HEK293T (cell line): Measurements from ENCODE around the gene NFIA.

Experiments used
- CTCF ChIA-PET: fragments of 350-600 bp; formaldehyde crosslinking; extraction: SDS; loops from one replicate; lab custom pipeline; 2021; ENCODE audit warnings: antibody characterized with exemption, inconsistent platforms; lab: Yijun Ruan, JAX
- POLR2A ChIA-PET: fragments of 350-600 bp; formaldehyde crosslinking; extraction: SDS; loops from one replicate; lab custom pipeline; 2020; ENCODE audit warnings: antibody characterized with exemption, inconsistent platforms; lab: Yijun Ruan, JAX
- DNase-seq: peaks from one replicate; pipeline ENCODE4 v3.0.0; 2012; ENCODE audit warnings: mixed read lengths; ENCODE audit errors: extremely low spot score
- ARNT ChIP-seq: fragments of 450-650 bp; IDR thresholded peaks from 2 replicates; pipeline ENCODE4 v1.6.1; 2017; ENCODE audit warnings: mild to moderate bottlenecking
- BHLHE40 ChIP-seq: fragments of 450-650 bp; IDR thresholded peaks from 2 replicates; pipeline ENCODE4 v1.6.1; 2016; ENCODE audit warnings: mild to moderate bottlenecking, moderate library complexity, borderline replicate concordance
- CTBP1 ChIP-seq: fragments of 450-650 bp; IDR thresholded peaks from 2 replicates; pipeline ENCODE4 v1.6.1; 2016; ENCODE audit warnings: borderline replicate concordance
- ELF4 ChIP-seq: fragments of 450-650 bp; IDR thresholded peaks from 2 replicates; pipeline ENCODE4 v1.6.1; 2017; ENCODE audit warnings: antibody characterized with exemption
- FOXA1 ChIP-seq: fragments of 450-650 bp; IDR thresholded peaks from 2 replicates; pipeline ENCODE4 v1.6.1; 2016; ENCODE audit warnings: mild to moderate bottlenecking
- FOXK2 ChIP-seq: fragments of 450-650 bp; IDR thresholded peaks from 2 replicates; pipeline ENCODE4 v1.6.1; 2016; ENCODE audit warnings: mild to moderate bottlenecking
- FOXM1 ChIP-seq: fragments of 450-650 bp; IDR thresholded peaks from 2 replicates; pipeline ENCODE4 v1.6.1; 2017; ENCODE audit warnings: mild to moderate bottlenecking, borderline replicate concordance
- HDGF ChIP-seq: fragments of 450-650 bp; IDR thresholded peaks from 2 replicates; pipeline ENCODE4 v1.6.1; 2017; ENCODE audit warnings: antibody characterized with exemption, borderline replicate concordance
- L3MBTL2 ChIP-seq: fragments of 450-650 bp; conservative IDR thresholded peaks from 2 replicates; pipeline ENCODE4 v1.6.1; 2016; ENCODE audit warnings: mild to moderate bottlenecking
- LEF1 ChIP-seq: fragments of 450-650 bp; IDR thresholded peaks from 2 replicates; pipeline ENCODE4 v1.6.1; 2017; ENCODE audit warnings: mild to moderate bottlenecking, borderline replicate concordance
- NFRKB ChIP-seq: fragments of 450-650 bp; IDR thresholded peaks from 2 replicates; pipeline ENCODE4 v1.6.1; 2016; ENCODE audit warnings: mild to moderate bottlenecking, moderate library complexity
- SP1 ChIP-seq: fragments of 450-650 bp; IDR thresholded peaks from 2 replicates; pipeline ENCODE4 v1.6.1; 2017
- SUZ12 ChIP-seq: fragments of 450-650 bp; IDR thresholded peaks from 2 replicates; pipeline ENCODE4 v1.6.1; 2016; ENCODE audit warnings: mild to moderate bottlenecking
- TARDBP ChIP-seq: fragments of 450-650 bp; IDR thresholded peaks from 2 replicates; pipeline ENCODE4 v1.6.1; 2016
- ZNF384 ChIP-seq: fragments of 450-650 bp; IDR thresholded peaks from 2 replicates; pipeline ENCODE4 v1.6.1; 2016
- TF ChIP-seq, protein P1 (sequence below): fragments of 450-650 bp; IDR thresholded peaks from 2 replicates; pipeline ENCODE4 v1.6.1; 2016

The NFIA gene

DNA sequence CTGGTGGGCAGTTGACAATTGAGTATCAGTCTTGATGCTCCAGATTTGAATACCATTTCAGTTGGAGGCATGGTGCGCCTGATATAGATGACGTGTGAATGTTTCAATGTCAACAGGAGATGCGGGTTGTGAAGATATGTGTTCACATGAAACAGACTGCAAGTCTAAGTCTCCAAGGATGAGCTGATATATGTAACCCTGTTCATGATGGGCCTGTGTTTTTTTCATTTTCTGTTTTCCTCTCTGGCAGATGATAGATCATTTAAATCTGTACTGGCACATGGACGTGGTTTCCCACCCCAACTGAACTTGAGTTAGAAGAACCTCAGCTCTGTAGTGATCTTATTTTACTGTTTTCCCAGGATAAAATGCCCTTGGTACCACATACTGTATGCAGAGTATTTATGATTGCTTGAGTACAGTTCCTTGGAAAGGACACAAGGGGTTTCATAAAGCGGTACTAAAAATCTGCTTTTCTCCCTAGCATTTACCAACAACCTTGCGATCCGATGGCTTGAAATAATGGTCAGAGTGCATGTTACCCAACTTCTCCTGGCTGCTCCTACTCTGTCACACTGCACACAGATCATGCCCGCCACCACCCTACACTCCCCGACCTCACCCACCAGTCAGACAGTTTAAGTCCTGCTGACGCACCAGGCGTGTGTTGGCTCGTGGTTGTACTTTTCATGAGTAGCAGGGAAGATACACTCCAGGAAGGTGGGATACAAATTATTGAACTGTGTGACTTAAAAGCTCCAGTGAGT, 131.1 kb downstream of the NFIA start:
- POLR2A ChIA-PET = no interaction called here
- CTCF ChIA-PET = no interaction called here
- TF ChIP-seq TARDBP = no peak
- no peak for TF ChIP-seq NFRKB
- no peak for TF ChIP-seq BHLHE40
- TF ChIP-seq FOXA1 = no peak
- TF ChIP-seq, protein P1, sequence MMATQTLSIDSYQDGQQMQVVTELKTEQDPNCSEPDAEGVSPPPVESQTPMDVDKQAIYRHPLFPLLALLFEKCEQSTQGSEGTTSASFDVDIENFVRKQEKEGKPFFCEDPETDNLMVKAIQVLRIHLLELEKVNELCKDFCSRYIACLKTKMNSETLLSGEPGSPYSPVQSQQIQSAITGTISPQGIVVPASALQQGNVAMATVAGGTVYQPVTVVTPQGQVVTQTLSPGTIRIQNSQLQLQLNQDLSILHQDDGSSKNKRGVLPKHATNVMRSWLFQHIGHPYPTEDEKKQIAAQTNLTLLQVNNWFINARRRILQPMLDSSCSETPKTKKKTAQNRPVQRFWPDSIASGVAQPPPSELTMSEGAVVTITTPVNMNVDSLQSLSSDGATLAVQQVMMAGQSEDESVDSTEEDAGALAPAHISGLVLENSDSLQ = no peak
- no peak for TF ChIP-seq LEF1
- no peak for TF ChIP-seq ZNF384
- TF ChIP-seq L3MBTL2 = no peak
- TF ChIP-seq FOXM1 = no peak
- TF ChIP-seq CTBP1 = no peak
- no peak for TF ChIP-seq ARNT
- TF ChIP-seq SUZ12 = no peak
- TF ChIP-seq FOXK2 = no peak
- no peak for TF ChIP-seq SP1
- TF ChIP-seq HDGF = no peak
- TF ChIP-seq ELF4 = no peak
- DNase-seq = no peak

DNA sequence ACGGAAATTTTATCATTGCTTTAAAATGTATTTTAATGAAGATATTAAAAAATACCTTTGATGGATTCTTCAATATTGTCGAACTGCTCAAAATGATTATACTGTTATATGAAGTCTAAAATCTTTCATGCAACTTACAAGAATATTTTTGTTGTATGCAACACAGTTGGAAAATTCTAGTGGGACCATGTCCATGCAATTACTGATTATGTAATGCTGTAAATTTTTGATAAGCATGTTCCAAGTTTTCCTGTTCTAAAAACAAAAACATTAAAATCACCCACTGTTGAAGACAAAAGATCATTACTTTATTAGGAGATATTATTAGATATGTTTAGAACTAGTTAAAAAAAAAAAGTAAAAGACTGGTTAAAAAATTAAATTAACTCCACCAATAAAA, 132.8 kb downstream of the NFIA start:
- DNase-seq = no peak
- TF ChIP-seq FOXM1 = no peak
- no peak for TF ChIP-seq NFRKB
- no peak for TF ChIP-seq SUZ12
- TF ChIP-seq FOXK2 = no peak
- no peak for TF ChIP-seq SP1
- TF ChIP-seq ARNT = no peak
- TF ChIP-seq FOXA1 = no peak
- TF ChIP-seq HDGF = no peak
- no peak for TF ChIP-seq TARDBP
- TF ChIP-seq LEF1 = no peak
- no peak for TF ChIP-seq BHLHE40
- ChIA-PET POLR2A (no interaction called here), CTCF (no interaction called here)

DNA sequence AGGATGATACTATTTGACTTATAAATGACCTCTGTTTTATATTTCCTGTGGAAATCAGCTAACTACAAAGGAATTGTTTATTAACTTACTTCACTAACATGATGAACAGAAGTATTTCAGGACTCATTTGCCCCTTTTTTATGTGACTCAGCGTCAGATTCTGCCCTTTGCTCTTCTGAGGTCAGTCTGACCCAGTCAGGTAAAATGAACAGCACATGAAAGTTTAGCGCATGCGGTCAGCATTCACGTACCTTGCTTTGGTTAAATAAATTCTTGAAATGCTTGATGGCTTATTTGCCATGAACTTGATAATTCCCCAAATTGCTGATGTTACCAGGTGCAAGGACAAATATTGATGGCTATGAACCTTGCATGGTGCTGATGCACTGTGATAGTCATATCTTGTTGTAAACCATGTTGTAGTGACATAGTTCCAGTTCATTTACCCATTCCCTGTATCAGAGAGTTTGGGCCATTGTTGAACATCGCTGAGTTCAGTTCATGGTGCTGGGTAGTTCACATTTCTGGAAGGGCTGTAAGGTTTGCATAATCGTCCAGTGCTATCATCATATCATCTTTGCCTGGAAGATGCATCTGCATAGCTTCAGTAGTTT, 133.4 kb downstream of the NFIA start:
- TF ChIP-seq NFRKB = no peak
- TF ChIP-seq FOXK2 = no peak
- TF ChIP-seq, protein P1 = no peak
- no peak for TF ChIP-seq FOXA1
- TF ChIP-seq ARNT = no peak
- TF ChIP-seq LEF1 = no peak
- TF ChIP-seq BHLHE40 = no peak
- no peak for TF ChIP-seq L3MBTL2
- TF ChIP-seq ELF4 = no peak
- no peak for TF ChIP-seq SUZ12
- no peak for TF ChIP-seq ZNF384
- TF ChIP-seq SP1 = no peak
- no peak for TF ChIP-seq HDGF
- TF ChIP-seq FOXM1 = no peak
- TF ChIP-seq CTBP1 = no peak
- no peak for TF ChIP-seq TARDBP
- no peak for DNase-seq
- ChIA-PET POLR2A (no interaction called here), CTCF (no interaction called here)

DNA sequence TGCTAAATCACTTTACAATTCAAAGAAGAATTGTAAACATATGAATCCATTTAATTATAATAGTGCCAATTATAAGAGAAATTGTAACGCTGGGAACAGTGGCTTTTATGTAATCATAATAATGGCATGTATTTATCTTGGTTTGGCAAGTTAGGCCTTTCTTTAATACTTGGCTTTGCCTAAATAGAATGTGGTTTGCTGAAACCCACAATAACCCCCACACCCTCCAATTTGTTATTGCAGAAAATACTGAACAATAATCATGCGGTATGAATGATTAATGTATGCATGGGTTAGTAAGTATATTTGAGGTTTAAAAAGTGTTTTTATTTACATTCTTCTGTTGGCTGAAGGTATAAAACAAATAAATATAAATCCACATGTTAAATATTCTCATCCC, 138.2 kb downstream of the NFIA start:
- ChIA-PET CTCF (no interaction called here), POLR2A (no interaction called here)
- no peak for TF ChIP-seq BHLHE40
- TF ChIP-seq LEF1 = no peak
- TF ChIP-seq HDGF = no peak
- no peak for TF ChIP-seq FOXK2
- TF ChIP-seq NFRKB = no peak
- TF ChIP-seq L3MBTL2 = no peak
- no peak for TF ChIP-seq SP1
- TF ChIP-seq ARNT = no peak
- no peak for TF ChIP-seq CTBP1
- no peak for TF ChIP-seq FOXA1
- no peak for DNase-seq

- no peak for TF ChIP-seq HDGF
- no peak for TF ChIP-seq ZNF384
- TF ChIP-seq FOXA1 = no peak
- POLR2A ChIA-PET = no interaction called here
- CTCF ChIA-PET = no interaction called here
- no peak for DNase-seq
Observed at GRCh38 chr1:61221642-61222041, 139.3 kb downstream of the NFIA start.

DNA sequence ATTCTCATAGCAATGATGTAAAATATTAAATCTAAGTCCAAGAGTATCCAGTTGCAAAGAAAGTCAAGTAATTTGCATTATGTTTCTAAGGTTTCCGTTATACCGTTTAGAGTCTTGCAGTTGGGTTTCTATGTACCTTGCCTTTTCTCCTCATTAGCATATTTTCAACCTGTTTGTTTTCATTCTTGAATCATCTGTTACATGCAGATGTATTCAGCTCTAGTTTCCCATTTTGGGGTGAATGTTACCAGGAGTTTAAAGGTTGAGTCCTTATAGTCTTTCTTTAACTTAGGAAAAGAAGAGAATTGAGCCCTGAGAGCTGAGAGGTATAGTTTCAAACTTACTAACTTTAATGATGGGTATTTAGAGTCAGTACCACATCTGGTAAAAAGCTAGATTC, 139.9 kb downstream of the NFIA start:
- POLR2A ChIA-PET = no interaction called here
- no peak for DNase-seq
- TF ChIP-seq ZNF384 (no peak), CTBP1 (no peak)
- CTCF ChIA-PET = no interaction called here

DNA sequence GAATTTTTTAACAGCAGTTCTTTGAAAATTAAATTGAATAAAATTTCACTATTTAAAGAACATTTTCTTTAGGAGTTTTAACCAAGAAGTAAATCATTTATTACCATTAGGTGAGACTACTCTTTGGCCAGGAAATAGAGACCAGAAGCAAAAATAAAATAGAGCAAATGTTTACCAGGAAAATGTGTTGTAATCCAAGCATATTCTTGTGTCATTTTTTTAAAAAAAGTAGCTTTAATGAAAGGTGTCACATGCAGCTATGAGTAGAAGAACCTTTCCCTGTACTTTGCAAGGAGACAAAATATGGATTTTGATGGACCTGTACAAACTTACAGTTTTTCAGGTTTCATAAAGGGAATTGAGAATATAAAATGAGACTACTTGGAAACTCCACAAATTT, 140.8 kb downstream of the NFIA start:
- no peak for TF ChIP-seq FOXM1
- no peak for TF ChIP-seq ELF4
- no peak for TF ChIP-seq CTBP1
- no peak for TF ChIP-seq TARDBP
- TF ChIP-seq LEF1 = no peak
- TF ChIP-seq SP1 = no peak
- no peak for TF ChIP-seq BHLHE40
- TF ChIP-seq FOXK2 = no peak
- TF ChIP-seq, protein P1 = no peak
- TF ChIP-seq L3MBTL2 = no peak
- TF ChIP-seq ARNT = no peak
- TF ChIP-seq FOXA1 = no peak
- TF ChIP-seq ZNF384 = no peak
- no peak for TF ChIP-seq HDGF
- TF ChIP-seq SUZ12 = no peak
- TF ChIP-seq NFRKB = no peak
- ChIA-PET CTCF (no interaction called here), POLR2A (no interaction called here)
- no peak for DNase-seq
